Activated naive CD4-positive, alpha-beta T cell treated with Interleukin-2 at 50 U/mL for 16 hours (primary cell): Measurements from ENCODE around the gene EVI5.

ENCODE experiments used
- DNase-seq: peaks from one replicate; pipeline ENCODE4 v3.0.0-alpha.2; 2020

Gene EVI5

DNA sequence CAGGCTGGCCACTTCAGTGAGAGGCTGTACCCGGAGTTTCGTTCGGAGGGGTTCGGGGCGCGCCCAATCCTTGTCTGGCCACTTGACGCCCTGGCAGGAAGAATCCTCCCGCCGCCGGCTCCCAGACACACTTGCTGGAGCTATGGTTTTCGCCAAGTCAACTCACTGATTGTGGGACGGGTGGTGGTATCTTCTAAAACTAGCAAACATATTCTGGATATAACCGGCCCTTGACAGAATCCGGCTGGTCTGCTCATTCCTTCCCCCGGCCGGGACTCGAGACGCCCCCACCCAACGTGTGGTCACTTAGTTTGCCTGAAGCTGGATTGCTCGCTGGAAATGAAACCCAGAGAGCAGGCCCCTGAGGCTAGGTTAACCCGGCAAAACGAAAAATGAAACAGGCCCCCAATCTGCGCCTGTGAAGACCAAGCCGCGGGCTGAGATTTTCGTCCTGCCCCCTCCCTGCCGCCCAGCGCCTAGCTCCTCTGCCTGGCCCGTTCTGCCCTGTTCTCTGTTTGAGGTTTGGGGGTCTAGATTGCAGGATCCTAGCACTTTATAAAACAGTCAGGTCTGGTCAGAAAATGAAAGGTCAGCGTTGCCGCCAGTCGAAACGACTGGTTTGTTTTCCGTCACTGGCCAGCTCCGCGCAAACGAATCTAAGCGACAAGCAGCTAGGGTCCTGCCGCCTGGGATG, 302.8 kb downstream of the EVI5 start:
- DNase-seq: peak; percentile 27

DNA sequence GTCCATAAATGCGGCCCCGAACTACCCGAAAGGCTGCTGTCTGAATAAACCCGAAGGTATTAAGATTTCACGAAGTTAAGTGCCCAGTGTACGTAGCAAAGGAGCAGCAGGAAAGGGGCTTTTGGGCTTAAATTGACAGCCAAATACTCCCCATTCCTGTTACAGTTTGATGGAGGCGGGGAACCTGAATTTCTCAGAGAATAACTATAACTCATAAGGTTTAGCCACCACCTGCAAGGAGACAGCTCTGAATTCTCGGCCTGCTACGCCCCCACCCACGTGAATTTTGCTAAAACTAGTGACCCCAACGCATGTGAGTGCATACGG, 303.3 kb downstream of the EVI5 start:
- no peak for DNase-seq

- DNase-seq: no peak
Measured at GRCh38 chr1:92480813-92481598, 303.9 kb downstream of the EVI5 start.

GRCh38 chr1:92480200-92480812, 304.6 kb downstream of the EVI5 start:
- DNase-seq: no peak

DNA sequence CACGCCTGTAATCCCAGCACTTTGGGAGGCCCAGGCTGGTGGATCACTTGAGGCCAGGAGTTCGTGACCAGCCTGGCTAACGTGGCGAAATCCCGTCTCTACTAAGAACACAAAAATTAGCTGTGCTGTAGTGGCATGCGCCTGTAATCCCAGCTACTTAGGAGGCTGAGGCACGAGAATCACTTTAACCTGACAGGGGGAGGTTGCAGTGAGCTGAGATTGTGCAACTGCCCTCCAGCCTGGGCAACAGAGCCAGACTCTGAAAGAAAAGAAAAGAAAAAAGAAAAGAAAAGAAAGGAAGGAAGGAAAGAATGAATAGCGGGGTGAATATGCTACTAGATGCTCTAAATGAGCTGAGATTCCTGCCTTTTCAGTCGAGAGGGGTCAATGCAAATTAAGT, 305.3 kb downstream of the EVI5 start:
- no peak for DNase-seq

DNA sequence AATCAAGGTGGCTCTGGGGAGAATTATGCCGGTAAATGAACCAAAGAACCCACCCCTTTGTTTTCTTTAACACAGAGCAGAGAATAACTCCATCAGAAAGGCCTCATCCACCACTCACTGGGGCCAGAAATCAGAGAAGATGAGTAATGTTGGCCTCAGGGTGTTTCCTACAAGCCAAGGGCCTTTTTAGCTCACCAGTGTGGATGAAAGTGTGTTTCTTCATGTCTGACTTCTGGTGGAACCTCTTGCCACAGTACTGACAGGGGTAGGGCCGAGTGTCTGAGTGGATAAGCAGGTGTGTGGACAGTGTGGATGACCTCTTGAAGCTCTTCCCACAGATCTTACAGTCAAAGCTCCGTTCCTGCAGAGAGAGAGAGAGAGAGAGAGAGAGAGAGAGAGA, 306.5 kb downstream of the EVI5 start:
- no peak for DNase-seq

DNA sequence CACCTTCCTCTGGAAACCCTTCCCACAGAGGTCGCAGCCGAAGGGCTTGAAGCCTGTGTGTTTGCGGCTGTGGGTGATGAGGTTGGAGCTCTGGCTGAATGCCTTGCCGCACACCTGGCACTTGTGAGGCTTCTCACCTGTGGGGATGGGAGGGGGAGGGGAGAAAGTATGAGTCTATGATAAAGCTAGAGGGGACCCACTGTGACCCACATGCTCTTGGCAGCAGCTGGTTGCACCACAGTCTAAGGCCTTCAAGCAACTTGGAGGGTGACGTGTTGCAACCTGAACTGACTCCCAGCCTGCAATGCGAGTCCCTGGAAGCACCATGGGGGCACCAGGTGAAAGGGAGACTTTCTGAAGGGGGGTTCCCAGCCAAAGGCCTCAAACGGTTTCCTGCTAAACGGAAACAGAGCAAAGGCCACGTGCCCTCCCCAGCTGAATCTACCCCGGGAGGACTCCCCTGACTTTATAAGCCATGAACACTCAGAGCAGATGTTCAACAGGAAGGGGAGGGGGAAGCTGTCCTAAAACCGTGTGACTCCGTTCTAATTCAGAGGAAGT, 308.8 kb downstream of the EVI5 start:
- peak; percentile 37 for DNase-seq

GRCh38 chr1:92475029-92475428, 309.9 kb downstream of the EVI5 start:
- no peak for DNase-seq

GRCh38 chr1:92473781-92474495, 311.0 kb downstream of the EVI5 start:
- peak; percentile 27 for DNase-seq

DNA sequence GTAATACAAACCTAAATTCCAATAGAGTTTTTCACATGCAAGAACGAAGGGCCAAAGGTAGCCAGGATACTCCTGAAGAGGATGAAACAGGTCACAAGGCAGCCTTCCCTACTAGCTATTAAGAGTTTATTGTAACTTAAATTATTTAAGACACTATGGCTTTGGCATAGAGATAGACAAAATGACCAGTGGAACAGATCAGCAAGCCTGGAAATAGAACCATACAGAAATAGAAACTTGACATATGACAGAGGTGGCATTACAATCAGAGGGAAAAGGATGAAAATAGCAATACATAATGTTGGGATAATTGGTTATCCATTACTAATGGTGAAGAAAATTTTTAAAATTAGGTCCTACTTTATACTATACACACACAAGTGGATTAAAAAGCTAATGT, 314.7 kb downstream of the EVI5 start:
- no peak for DNase-seq

DNA sequence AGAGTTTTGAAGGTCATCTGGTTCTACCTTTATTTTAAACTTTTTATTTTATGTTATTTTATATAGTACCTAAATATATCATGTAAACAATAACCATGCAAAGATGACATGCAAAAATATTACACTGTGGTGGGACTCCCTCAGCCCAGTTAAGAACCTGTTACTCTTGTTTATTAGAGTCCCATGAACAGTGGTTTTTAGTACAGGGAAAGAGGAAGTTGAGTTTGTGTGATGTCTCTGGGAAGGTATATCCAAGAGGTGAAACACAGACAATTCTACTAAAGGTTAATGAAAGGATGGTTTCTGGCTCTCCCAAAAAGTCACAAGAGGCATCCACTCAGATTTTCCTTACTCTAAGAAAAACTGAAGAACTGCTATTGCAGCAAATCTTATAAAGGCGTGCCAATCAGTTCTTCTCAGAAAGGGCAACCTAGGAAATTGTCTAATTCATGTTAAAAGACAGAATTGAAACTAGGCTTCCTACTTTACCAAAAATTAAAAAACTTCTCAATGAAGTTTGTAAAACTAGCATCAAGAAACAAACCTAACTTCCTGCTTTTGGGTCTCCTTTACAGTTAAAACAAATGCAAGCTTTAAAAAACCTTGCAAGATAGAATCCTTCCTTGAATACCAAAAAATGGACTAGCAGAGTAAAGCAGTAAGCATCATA, 318.1 kb downstream of the EVI5 start:
- DNase-seq: no peak

GRCh38 chr1:92465256-92465647, 319.7 kb downstream of the EVI5 start:
- DNase-seq: no peak

DNA sequence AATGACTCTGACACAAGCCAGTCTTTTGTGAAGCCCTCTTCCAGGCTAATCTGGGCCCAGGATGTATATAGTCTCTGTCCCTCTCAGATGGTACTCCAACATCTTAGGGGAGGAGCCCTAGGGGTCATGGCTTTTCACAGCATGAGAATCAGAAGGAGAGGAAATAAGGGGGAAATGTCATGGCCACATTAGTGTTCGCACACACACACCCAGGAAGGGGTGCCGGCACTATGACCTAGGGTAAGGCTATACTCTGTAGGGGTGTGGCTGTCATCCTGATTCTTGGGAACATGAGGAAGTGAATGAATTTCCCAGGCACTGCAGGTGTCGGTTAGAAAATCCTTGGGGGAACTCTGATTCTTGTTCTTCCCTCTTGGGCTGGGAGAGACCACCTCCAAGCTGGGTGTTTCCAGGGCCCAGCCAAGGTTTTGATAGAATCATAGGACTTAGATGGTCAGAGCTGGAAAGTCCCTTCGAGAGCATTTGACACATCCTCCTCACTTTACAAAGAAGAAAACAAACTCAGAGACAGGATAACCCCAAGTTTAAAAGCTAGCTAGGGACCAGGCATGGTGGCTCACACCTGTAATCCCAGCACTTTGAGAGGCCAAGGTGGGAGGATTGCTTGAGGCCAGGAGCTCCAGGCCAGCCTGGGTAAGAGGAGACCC, 320.2 kb downstream of the EVI5 start:
- DNase-seq: no peak

DNA sequence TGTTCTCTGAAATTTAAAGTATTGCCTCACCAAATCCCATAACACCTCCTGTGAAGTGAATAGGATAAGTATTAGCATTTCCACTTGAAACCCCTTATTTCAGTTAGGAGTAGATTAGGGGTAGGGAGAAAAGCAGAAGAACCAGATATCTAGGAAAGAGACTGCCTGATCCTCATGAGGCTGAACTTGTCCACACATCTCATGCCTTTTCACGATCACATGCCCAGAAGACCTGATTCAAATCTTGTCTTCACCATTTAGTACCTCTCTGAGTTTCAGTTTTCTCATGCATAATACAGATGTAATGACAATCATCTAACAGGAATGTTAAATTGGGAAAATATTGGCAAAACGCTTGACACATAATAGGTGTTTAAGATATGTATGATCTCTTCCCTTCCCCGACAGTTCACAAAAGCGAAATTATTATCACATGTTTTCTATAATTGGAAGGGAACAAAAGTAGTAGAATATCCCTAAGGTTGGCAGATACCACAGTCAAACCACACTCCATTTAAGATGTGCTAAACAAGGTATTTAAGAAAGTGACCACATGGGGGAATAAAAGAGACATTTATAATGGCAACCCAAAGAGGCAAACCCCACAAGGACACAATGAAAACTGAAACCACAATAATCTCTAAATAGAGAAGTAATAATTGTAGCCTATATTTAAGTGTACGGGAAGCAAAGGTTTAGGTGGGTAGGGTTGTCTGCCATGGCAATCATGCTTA, 323.4 kb downstream of the EVI5 start:
- DNase-seq: no peak

DNA sequence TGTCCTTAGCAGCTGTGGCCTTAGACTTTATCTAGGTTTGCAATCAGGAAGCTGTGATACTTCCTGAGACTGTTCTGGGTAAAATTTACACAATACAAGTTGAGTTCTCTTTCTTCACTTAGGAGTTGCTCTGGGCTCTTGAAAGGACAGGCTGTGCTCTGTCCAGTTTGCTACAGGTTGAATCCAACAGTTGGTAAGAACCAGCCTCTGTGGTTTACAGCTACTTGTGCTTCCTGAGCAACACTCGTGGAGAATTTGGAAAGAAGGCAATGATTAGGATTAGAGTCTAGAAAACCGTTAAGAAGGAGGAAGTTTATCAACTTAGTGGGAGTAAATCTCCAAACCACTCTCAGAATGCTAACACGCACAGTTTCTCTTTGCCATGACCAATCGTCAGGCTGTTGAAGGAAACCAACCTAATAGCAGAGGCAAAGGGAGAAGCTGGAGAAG, 325.0 kb downstream of the EVI5 start:
- no peak for DNase-seq
